ENCODE measurements around the gene UQCRHL. TPM values are rescaled to one million over a fixed set of nuclear protein-coding genes. Genes with fewer than 3 reads are reported as not detected.

The UQCRHL gene
- total RNA-seq, 1 donor from 2014 or later = 1.7 TPM

DNA sequence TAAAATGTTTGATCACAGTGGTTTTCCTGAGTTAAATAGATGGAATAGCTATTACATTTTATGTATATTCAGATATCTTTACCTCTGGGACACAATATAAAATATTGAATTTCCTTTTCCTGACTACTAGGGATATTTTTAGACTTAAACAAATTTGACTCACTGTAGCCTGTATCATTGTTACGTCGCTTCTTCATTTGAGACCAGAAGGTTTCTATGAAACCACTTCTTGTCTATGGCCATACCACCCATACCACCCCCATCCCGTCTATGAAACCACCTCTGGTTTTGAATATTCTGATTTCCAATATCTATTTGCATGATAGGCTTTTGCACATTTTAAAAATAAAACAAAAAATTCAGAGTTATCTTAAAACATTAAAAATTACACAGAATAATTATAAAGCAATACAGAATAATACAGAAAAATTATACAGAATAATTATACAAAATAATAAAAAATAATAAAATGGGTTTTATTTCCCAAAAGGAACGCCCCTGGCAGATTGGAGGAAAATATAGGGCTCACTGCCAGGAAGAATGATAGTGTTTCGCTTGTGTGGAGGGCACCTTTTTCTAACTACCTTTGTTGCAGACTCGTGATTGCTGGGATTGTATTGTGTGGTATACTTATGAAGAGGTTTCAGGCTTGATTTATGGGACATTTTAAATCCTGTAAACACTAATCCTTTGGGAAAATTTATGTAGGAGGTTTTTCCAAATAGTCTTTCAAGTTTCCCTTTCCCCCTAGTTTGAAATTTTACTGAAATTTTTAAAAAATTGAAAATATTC lies 44.8 kb upstream of the UQCRHL start:
- Histone ChIP-seq H3K79me2 (ENCODE audit: insufficient read depth, low read length) (peaks cover 95% of the 10 kb centered on the region), H3K27me3 (ENCODE audit: insufficient read depth, low read length) (no peaks in the 10 kb centered on the region), H3K9ac (ENCODE audit: low read length) (peak overlapping the region; percentile 59), H2AFZ (ENCODE audit: low read depth, low read length) (no peak overlapping the region), H3K27ac (ENCODE audit: low read depth, low read length) (peak overlapping the region; percentile 18), H3K4me2 (ENCODE audit: low read length) (peak overlapping the region; percentile 97), H3K4me1 (ENCODE audit: insufficient read depth, low read length) (peaks cover 20% of the 10 kb centered on the region), H3K36me3 (ENCODE audit: insufficient read depth, low read length) (no peaks in the 10 kb centered on the region), H3K9me3 (ENCODE audit: insufficient read depth, low read depth, low read length) (no peaks in the 10 kb centered on the region), H3K4me3 (ENCODE audit: insufficient read depth, low read depth, low read length) (no peak overlapping the region), H4K20me1 (ENCODE audit: insufficient read depth, low read length) (peaks cover 56% of the 10 kb centered on the region)
- DNase-seq (ENCODE audit: low read depth) = peak; percentile 29
- no peak for TF ChIP-seq CTCF (IDR thresholded peaks at IDR 0.05; ENCODE audit: insufficient read depth, low read depth, low read length)
- TF ChIP-seq EZH2 (IDR thresholded peaks at IDR 0.05; ENCODE audit: insufficient read depth, low read length) = no peak
- H3K27ac Mint-ChIP-seq (ENCODE audit: unreplicated experiment) = peak overlapping the region; percentile 8
- peaks cover 16% of the 10 kb centered on the region for H3K4me1 Mint-ChIP-seq (ENCODE audit: low read depth, unreplicated experiment)
- no peaks in the 10 kb centered on the region for H3K9me3 Mint-ChIP-seq (ENCODE audit: unreplicated experiment)
- no peaks in the 10 kb centered on the region for H3K27me3 Mint-ChIP-seq (ENCODE audit: low read depth, unreplicated experiment)
- H3K36me3 Mint-ChIP-seq (ENCODE audit: low read depth, unreplicated experiment) = no peaks in the 10 kb centered on the region
- H3K4me3 Mint-ChIP-seq (ENCODE audit: unreplicated experiment) = peak overlapping the region; percentile 57
- no peak for FAIRE-seq

DNA sequence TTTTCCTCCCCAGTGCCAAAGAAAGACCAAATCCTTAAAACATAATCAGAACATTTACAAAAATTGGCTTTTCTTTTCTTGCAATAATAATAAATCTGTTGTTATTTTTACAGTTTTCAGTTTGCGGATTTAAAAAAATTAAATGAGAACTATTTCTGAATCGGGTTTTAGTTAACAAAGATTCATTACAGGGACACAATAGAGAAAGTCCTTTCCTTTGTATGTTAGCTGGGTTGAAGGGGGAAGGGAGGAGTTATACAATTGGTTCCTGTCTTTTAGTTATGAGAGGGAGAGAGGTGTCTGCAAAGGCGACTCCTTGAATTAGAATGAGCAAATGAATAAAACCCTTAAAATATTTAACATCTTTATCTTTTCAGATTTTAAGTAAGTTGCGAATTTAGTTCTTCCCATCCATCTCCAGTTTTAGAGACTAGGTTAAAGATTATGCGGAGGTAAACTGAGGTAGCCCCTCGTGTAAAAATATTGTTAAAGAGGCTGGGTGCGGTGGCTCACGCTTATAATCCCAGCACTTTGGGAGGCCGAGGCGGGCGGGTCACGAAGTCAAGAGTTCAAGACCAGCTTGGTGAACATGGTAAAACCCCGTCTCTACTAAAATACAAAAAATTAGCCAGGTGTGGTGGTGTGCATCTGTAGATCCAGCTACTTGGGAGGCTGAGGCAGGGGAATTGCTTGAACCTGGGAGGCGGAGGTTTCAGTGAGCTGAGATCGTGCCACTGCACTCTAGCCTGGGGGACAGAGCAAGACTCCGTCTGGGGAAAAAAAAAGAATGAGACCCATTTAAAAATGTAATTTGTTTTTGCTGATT lies 44.0 kb upstream of the UQCRHL start:
- Histone ChIP-seq H3K79me2 (ENCODE audit: insufficient read depth, low read length) (peaks cover 95% of the 10 kb centered on the region), H3K4me3 (ENCODE audit: insufficient read depth, low read depth, low read length) (peak overlapping the region; percentile 25), H4K20me1 (ENCODE audit: insufficient read depth, low read length) (peaks cover 49% of the 10 kb centered on the region), H3K36me3 (ENCODE audit: insufficient read depth, low read length) (no peaks in the 10 kb centered on the region), H3K4me1 (ENCODE audit: insufficient read depth, low read length) (peaks cover 24% of the 10 kb centered on the region), H3K27ac (ENCODE audit: low read depth, low read length) (peak overlapping the region; percentile 18), H3K9me3 (ENCODE audit: insufficient read depth, low read depth, low read length) (no peaks in the 10 kb centered on the region), H3K9ac (ENCODE audit: low read length) (peak overlapping the region; percentile 59), H3K27me3 (ENCODE audit: insufficient read depth, low read length) (no peaks in the 10 kb centered on the region), H3K4me2 (ENCODE audit: low read length) (peak overlapping the region; percentile 97), H2AFZ (ENCODE audit: low read depth, low read length) (no peak overlapping the region)
- FAIRE-seq = no peak
- TF ChIP-seq EZH2 (IDR thresholded peaks at IDR 0.05; ENCODE audit: insufficient read depth, low read length) (no peak), CTCF (IDR thresholded peaks at IDR 0.05; ENCODE audit: insufficient read depth, low read depth, low read length) (no peak)
- peak overlapping the region; percentile 57 for H3K4me3 Mint-ChIP-seq (ENCODE audit: unreplicated experiment)
- H3K9me3 Mint-ChIP-seq (ENCODE audit: unreplicated experiment) = no peaks in the 10 kb centered on the region
- H3K27me3 Mint-ChIP-seq (ENCODE audit: low read depth, unreplicated experiment) = no peaks in the 10 kb centered on the region
- peaks cover 16% of the 10 kb centered on the region for H3K4me1 Mint-ChIP-seq (ENCODE audit: low read depth, unreplicated experiment)
- no peaks in the 10 kb centered on the region for H3K36me3 Mint-ChIP-seq (ENCODE audit: low read depth, unreplicated experiment)
- peak; percentile 8 for DNase-seq (ENCODE audit: low read depth)
- peak overlapping the region; percentile 47 for H3K27ac Mint-ChIP-seq (ENCODE audit: unreplicated experiment)
